Lower leg skin (tissue), 3 donors: Measurements from ENCODE around the gene PRKAA2.

ENCODE experiments used
- POLR2A ChIP-seq, 2 donors: fragments of 450-650 bp; IDR thresholded peaks; one replicate each; pipeline ENCODE4 v1.6.1; 2016 to 2017; ENCODE audit warnings: antibody characterized with exemption in 2 of 2, mild to moderate bottlenecking in 1 of 2, moderate library complexity in 1 of 2
- TF ChIP-seq, protein P1 (sequence below), 3 donors: fragments of 450-650 bp; IDR thresholded peaks; one replicate each; pipeline ENCODE4 v1.5.1; 2016; ENCODE audit warnings: antibody characterized with exemption in 3 of 3, mild to moderate bottlenecking in 3 of 3, moderate library complexity in 2 of 3

DNA sequence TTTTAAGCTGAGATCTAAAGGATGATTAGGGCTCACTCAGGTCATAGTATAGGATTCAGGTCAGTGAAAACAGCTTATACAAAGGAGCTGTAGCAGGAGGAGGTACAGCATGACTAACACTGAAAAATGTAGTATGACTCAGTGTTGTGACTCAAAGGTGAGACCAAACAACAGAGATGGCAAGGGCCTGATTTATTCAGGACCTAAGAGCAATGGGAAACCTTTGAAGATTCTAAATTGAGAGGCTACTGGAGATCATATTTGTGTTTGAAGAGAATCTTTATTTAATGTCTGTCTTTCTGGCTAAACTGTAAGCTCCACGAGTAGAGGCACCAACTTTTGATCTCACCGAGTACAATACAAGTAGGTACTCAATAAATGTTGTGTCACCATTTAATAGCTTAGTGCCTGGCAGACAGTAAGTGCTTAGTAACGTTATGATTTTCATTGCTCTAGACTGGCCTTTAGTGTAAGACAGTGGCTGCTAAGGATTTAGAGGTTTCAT is 43.5 kb downstream of the PRKAA2 start:
- TF ChIP-seq, protein P1, sequence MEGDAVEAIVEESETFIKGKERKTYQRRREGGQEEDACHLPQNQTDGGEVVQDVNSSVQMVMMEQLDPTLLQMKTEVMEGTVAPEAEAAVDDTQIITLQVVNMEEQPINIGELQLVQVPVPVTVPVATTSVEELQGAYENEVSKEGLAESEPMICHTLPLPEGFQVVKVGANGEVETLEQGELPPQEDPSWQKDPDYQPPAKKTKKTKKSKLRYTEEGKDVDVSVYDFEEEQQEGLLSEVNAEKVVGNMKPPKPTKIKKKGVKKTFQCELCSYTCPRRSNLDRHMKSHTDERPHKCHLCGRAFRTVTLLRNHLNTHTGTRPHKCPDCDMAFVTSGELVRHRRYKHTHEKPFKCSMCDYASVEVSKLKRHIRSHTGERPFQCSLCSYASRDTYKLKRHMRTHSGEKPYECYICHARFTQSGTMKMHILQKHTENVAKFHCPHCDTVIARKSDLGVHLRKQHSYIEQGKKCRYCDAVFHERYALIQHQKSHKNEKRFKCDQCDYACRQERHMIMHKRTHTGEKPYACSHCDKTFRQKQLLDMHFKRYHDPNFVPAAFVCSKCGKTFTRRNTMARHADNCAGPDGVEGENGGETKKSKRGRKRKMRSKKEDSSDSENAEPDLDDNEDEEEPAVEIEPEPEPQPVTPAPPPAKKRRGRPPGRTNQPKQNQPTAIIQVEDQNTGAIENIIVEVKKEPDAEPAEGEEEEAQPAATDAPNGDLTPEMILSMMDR (IDR thresholded peaks at IDR 0.05), result no peak
- no peak for TF ChIP-seq POLR2A (IDR thresholded peaks at IDR 0.05)
